Measurements from ENCODE around the gene SRPK2. TPM values are rescaled to one million over a fixed set of nuclear protein-coding genes. Genes with fewer than 3 reads are reported as not detected.

Gene SRPK2
- total RNA-seq, 1 donor from 2014 or later = 56.4 TPM

- H3K27me3 Mint-ChIP-seq (ENCODE audit: insufficient read depth) = no peaks in the 10 kb centered on the region
- H3K4me1 Mint-ChIP-seq (ENCODE audit: low read depth) = peaks cover 22% of the 10 kb centered on the region
- no peak for DNase-seq (ENCODE audit: low spot score)
- no peak overlapping the region for H3K4me3 Mint-ChIP-seq
- no peaks in the 10 kb centered on the region for H3K9me3 Mint-ChIP-seq
- no peak overlapping the region for H3K27ac Mint-ChIP-seq
- intact Hi-C loops (cut with micrococcal nuclease) = no loop called here
- peaks cover 39% of the 10 kb centered on the region for H3K36me3 Mint-ChIP-seq (ENCODE audit: low read depth)
These were observed 301.9 kb downstream of the SRPK2 start for GRCh38 chr7:105086850-105087249.

- Mint-ChIP-seq H3K27me3 (ENCODE audit: insufficient read depth) (no peaks in the 10 kb centered on the region), H3K4me3 (no peak overlapping the region), H3K4me1 (ENCODE audit: low read depth) (peaks cover 22% of the 10 kb centered on the region), H3K36me3 (ENCODE audit: low read depth) (peaks cover 40% of the 10 kb centered on the region), H3K9me3 (no peaks in the 10 kb centered on the region), H3K27ac (no peak overlapping the region)
- intact Hi-C loops (cut with micrococcal nuclease) = no loop called here
- no peak for DNase-seq (ENCODE audit: low spot score)
These were observed 304.1 kb downstream of the SRPK2 start for GRCh38 chr7:105084581-105084980.

GRCh38 chr7:105079348-105079747 is 309.4 kb downstream of the SRPK2 start:
- H3K27me3 Mint-ChIP-seq (ENCODE audit: insufficient read depth) = no peaks in the 10 kb centered on the region
- intact Hi-C loops (cut with micrococcal nuclease) = no loop called here
- peaks cover 11% of the 10 kb centered on the region for H3K4me1 Mint-ChIP-seq (ENCODE audit: low read depth)
- H3K36me3 Mint-ChIP-seq (ENCODE audit: low read depth) = peaks cover 53% of the 10 kb centered on the region
- no peaks in the 10 kb centered on the region for H3K9me3 Mint-ChIP-seq
- DNase-seq (ENCODE audit: low spot score) = no peak
- H3K27ac Mint-ChIP-seq = no peak overlapping the region
- no peak overlapping the region for H3K4me3 Mint-ChIP-seq

- H3K27me3 Mint-ChIP-seq (ENCODE audit: insufficient read depth) = no peaks in the 10 kb centered on the region
- intact Hi-C loops (cut with micrococcal nuclease) = loop anchor here (5.0 kb wide), 1 partner anchor 34 kb away; no protein-coding TSS in a partner anchor
- H3K4me3 Mint-ChIP-seq = no peak overlapping the region
- H3K27ac Mint-ChIP-seq = no peak overlapping the region
- peaks cover 47% of the 10 kb centered on the region for H3K36me3 Mint-ChIP-seq (ENCODE audit: low read depth)
- DNase-seq (ENCODE audit: low spot score) = no peak
- H3K9me3 Mint-ChIP-seq = no peaks in the 10 kb centered on the region
- H3K4me1 Mint-ChIP-seq (ENCODE audit: low read depth) = peaks cover 7% of the 10 kb centered on the region
These were observed 315.6 kb downstream of the SRPK2 start for GRCh38 chr7:105073143-105073542.

- no peaks in the 10 kb centered on the region for H3K9me3 Mint-ChIP-seq
- H3K4me3 Mint-ChIP-seq = no peak overlapping the region
- H3K36me3 Mint-ChIP-seq (ENCODE audit: low read depth) = peaks cover 31% of the 10 kb centered on the region
- DNase-seq (ENCODE audit: low spot score) = no peak
- peaks cover 6% of the 10 kb centered on the region for H3K4me1 Mint-ChIP-seq (ENCODE audit: low read depth)
- no peak overlapping the region for H3K27ac Mint-ChIP-seq
- H3K27me3 Mint-ChIP-seq (ENCODE audit: insufficient read depth) = no peaks in the 10 kb centered on the region
- intact Hi-C loops (cut with micrococcal nuclease) = no loop called here
These were observed 319.8 kb downstream of the SRPK2 start for GRCh38 chr7:105068886-105069285.

- peaks cover 16% of the 10 kb centered on the region for H3K4me1 Mint-ChIP-seq (ENCODE audit: low read depth)
- intact Hi-C loops (cut with micrococcal nuclease) = no loop called here
- H3K36me3 Mint-ChIP-seq (ENCODE audit: low read depth) = peaks cover 35% of the 10 kb centered on the region
- no peaks in the 10 kb centered on the region for H3K27me3 Mint-ChIP-seq (ENCODE audit: insufficient read depth)
- no peak overlapping the region for H3K27ac Mint-ChIP-seq
- H3K4me3 Mint-ChIP-seq = no peak overlapping the region
- H3K9me3 Mint-ChIP-seq = no peaks in the 10 kb centered on the region
- no peak for DNase-seq (ENCODE audit: low spot score)
These were observed 321.0 kb downstream of the SRPK2 start for GRCh38 chr7:105067691-105068090.

Other genes with a start within 250 kb of the SRPK2 start
- gene PUS7, start 133.3 kb upstream of the SRPK2 start, total RNA-seq = 47.8 and 50.7 TPM in 2 replicates
- gene RINT1, start 143.3 kb upstream of the SRPK2 start, total RNA-seq = 21.9 and 32.5 TPM in 2 replicates
- gene EFCAB10, start 192.6 kb upstream of the SRPK2 start, total RNA-seq = not detected in 2 replicates

Data from activated T-helper 1 cell treated with anti-CD3 and anti-CD28 coated beads, Interleukin-12 subunit alpha, Interleukin-12 subunit beta, Interleukin-2, Interleukin-4 antibody, amounts not matched to agents 30 ng/mL and 10 ng/mL and 1 ng/mL, durations not matched to agents 14 hours and 24 hours and 36 hours (primary cell).